HL-60 (cell line): ENCODE results near the gene KANSL1.

Experiments
- GABPA ChIP-seq: IDR thresholded peaks from 2 replicates; pipeline ENCODE4 v1.6.1; 2012; ENCODE audit warnings: low read depth
- POLR2AphosphoS5 ChIP-seq: IDR thresholded peaks from 2 replicates; pipeline ENCODE4 v1.6.1; 2012; ENCODE audit warnings: low read depth
- SPI1 ChIP-seq: IDR thresholded peaks from 2 replicates; pipeline ENCODE4 v1.6.1; 2012; ENCODE audit warnings: low read depth, mild to moderate bottlenecking, borderline replicate concordance
- TF ChIP-seq, protein P1 (sequence below): IDR thresholded peaks from one replicate; pipeline ENCODE4 v1.5.1; 2011; ENCODE audit warnings: low read length, control low read depth, inconsistent platforms; ENCODE audit not compliant: insufficient read depth
- TF ChIP-seq, protein P2 (sequence below): IDR thresholded peaks from 2 replicates; pipeline ENCODE4 v1.6.1; 2012; ENCODE audit warnings: low read depth; ENCODE audit not compliant: insufficient replicate concordance

DNA sequence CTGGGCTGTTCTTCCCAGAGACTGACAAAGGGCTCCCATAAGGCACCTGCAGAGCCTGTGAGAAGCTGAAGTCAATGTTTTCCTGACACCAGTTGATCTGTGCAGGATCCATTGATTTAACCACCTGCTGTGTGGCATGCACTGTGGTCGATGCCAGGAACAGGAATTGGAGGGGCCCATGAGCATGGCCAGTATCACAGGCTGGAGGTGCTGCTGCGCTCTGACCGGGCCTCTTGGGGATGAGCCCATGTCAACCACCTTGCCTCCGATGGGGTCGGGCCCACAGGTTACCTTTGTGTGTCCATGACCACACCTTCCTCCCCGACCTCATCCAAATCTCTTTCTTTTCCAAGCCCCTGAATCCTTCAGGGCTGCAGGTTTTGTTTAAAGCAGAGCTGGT, 212.4 kb downstream of the KANSL1 start:
- TF ChIP-seq, protein P1, sequence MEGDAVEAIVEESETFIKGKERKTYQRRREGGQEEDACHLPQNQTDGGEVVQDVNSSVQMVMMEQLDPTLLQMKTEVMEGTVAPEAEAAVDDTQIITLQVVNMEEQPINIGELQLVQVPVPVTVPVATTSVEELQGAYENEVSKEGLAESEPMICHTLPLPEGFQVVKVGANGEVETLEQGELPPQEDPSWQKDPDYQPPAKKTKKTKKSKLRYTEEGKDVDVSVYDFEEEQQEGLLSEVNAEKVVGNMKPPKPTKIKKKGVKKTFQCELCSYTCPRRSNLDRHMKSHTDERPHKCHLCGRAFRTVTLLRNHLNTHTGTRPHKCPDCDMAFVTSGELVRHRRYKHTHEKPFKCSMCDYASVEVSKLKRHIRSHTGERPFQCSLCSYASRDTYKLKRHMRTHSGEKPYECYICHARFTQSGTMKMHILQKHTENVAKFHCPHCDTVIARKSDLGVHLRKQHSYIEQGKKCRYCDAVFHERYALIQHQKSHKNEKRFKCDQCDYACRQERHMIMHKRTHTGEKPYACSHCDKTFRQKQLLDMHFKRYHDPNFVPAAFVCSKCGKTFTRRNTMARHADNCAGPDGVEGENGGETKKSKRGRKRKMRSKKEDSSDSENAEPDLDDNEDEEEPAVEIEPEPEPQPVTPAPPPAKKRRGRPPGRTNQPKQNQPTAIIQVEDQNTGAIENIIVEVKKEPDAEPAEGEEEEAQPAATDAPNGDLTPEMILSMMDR = no peak
- no peak for TF ChIP-seq POLR2AphosphoS5
- TF ChIP-seq SPI1 = no peak
- TF ChIP-seq GABPA = no peak
- TF ChIP-seq, protein P2, sequence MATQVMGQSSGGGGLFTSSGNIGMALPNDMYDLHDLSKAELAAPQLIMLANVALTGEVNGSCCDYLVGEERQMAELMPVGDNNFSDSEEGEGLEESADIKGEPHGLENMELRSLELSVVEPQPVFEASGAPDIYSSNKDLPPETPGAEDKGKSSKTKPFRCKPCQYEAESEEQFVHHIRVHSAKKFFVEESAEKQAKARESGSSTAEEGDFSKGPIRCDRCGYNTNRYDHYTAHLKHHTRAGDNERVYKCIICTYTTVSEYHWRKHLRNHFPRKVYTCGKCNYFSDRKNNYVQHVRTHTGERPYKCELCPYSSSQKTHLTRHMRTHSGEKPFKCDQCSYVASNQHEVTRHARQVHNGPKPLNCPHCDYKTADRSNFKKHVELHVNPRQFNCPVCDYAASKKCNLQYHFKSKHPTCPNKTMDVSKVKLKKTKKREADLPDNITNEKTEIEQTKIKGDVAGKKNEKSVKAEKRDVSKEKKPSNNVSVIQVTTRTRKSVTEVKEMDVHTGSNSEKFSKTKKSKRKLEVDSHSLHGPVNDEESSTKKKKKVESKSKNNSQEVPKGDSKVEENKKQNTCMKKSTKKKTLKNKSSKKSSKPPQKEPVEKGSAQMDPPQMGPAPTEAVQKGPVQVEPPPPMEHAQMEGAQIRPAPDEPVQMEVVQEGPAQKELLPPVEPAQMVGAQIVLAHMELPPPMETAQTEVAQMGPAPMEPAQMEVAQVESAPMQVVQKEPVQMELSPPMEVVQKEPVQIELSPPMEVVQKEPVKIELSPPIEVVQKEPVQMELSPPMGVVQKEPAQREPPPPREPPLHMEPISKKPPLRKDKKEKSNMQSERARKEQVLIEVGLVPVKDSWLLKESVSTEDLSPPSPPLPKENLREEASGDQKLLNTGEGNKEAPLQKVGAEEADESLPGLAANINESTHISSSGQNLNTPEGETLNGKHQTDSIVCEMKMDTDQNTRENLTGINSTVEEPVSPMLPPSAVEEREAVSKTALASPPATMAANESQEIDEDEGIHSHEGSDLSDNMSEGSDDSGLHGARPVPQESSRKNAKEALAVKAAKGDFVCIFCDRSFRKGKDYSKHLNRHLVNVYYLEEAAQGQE = no peak
